ENCODE measurements around the gene SPAG4. TPM values are rescaled to one million over a fixed set of nuclear protein-coding genes. Genes with fewer than 3 reads are reported as not detected.
A peak's percentile ranks its signal among the peaks of the same experiment; 100 is the strongest.

SPAG4 gene
- total RNA-seq, 1 donor, result 5.9 TPM

DNA sequence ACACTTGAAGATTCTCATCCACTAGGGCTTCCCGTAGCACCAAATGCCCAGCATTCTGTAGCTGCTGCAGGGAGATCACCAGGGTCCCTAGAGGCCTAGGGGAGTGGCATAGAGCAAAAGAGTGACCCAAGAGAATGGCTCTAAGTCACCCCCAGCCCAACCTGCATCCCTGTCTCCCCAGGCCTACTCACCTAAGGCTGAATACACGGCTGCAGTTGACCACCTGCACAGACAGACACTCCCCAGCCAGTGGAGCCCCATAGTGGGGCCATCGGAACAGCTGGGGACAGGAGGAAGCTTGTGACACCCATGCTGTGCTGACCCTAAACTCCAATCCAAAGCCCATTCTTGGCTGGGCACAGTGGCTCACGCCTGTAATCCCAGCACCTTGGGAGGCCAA lies 9.5 kb upstream of the SPAG4 start:
- Histone ChIP-seq H3K27me3 (ENCODE audit: insufficient read depth, low read length) (peaks cover 6% of the 10 kb centered on the region), H3K9me3 (ENCODE audit: low read depth, low read length) (no peaks in the 10 kb centered on the region), H3K4me3 (ENCODE audit: low read length) (no peak overlapping the region), H3K4me1 (ENCODE audit: insufficient read depth, low read length) (peaks cover 11% of the 10 kb centered on the region)

DNA sequence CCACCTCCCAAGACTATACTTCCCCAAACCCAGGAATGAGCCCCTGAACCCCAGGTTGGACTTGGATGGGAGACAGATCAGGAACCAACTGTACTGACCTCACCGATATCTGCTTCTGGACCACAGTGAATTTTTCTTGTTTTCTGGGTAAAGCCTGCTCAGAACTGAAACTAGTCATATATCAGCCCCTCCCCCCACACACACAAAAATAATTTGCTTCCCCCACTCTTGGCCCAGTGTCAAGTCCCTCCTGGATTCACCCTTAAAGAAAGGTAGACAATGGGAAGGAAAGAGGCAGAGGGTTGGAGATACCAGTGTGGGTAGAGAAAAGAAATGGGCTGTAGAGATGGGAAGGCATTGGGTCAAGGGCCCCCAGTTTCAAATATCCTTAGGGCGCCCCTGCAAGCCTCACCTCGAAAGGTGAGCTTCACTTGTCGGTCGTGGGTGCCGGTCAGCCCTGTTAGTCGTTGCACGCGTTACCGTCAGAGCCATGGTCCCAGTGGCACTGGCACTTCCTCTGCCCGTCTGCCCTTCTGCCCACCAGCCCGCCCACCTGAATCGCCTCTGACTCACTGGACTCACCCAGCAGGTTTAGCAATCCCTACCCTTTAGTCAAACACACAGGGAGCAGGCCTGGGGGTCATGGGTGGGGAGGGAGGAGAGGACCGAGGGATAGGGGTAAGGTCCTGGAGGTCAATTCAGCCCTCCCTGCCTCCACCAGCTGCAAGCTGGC lies 8.5 kb upstream of the SPAG4 start:
- Histone ChIP-seq H3K4me3 (ENCODE audit: low read length) (no peak overlapping the region), H3K27me3 (ENCODE audit: insufficient read depth, low read length) (peaks cover 4% of the 10 kb centered on the region), H3K4me1 (ENCODE audit: insufficient read depth, low read length) (peaks cover under 1% of the 10 kb centered on the region), H3K9me3 (ENCODE audit: low read depth, low read length) (no peaks in the 10 kb centered on the region)

DNA sequence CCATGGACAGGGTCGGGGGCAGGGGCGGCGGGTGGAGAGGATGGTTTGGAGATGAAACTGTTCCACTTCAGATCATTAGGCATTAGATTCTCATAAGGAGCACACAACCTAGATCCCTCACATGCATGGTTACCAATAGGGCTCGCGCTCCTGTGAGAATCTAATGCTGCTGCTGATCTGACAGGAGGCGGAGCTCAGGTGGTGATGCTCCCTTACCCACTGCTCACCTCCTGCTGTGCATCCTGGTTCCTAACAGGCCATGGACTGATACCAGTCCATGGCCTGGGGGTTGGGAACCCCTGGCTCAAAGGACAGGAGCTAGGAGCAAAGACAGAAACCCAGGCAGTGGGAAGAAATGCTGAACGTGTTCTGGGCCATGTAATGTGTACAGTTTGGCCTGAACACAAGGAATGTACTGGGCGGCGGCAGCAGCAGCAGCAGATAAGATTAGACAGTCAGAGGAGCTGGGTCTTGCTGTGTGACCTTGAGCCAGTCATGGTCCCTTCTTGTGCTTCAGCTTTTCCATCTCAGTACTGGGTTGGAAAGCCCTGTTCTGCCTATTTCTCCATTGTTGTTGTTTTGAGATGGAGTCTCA lies 4.7 kb upstream of the SPAG4 start:
- peaks cover 11% of the 10 kb centered on the region for H3K4me1 ChIP-seq (ENCODE audit: insufficient read depth, low read length)
- no peaks in the 10 kb centered on the region for H3K27me3 ChIP-seq (ENCODE audit: insufficient read depth, low read length)
- H3K9me3 ChIP-seq (ENCODE audit: low read depth, low read length), result no peaks in the 10 kb centered on the region
- H3K4me3 ChIP-seq (ENCODE audit: low read length), result no peak overlapping the region

DNA sequence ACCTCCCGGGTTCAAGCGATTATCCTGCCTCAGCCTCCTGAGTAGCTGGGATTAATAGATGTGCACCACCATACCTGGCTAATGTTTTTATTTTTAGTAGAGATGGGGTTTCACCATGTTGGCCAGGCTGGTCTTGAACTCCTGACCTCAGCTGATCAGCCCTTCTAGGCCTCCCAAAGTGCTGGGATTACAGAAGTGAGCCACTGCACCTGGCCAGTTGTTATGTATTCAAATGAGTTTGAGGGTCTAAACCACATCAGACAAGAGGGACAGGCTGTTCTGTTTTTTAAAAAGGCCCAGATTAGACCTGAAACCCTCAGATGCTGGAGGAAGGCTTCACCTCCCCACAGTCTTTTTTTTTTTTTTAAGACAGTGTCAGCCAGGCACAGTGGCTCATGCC lies 4.1 kb upstream of the SPAG4 start:
- H3K27me3 ChIP-seq (ENCODE audit: insufficient read depth, low read length), result no peaks in the 10 kb centered on the region
- H3K4me3 ChIP-seq (ENCODE audit: low read length), result no peak overlapping the region
- H3K9me3 ChIP-seq (ENCODE audit: low read depth, low read length), result no peaks in the 10 kb centered on the region
- peaks cover 11% of the 10 kb centered on the region for H3K4me1 ChIP-seq (ENCODE audit: insufficient read depth, low read length)

DNA sequence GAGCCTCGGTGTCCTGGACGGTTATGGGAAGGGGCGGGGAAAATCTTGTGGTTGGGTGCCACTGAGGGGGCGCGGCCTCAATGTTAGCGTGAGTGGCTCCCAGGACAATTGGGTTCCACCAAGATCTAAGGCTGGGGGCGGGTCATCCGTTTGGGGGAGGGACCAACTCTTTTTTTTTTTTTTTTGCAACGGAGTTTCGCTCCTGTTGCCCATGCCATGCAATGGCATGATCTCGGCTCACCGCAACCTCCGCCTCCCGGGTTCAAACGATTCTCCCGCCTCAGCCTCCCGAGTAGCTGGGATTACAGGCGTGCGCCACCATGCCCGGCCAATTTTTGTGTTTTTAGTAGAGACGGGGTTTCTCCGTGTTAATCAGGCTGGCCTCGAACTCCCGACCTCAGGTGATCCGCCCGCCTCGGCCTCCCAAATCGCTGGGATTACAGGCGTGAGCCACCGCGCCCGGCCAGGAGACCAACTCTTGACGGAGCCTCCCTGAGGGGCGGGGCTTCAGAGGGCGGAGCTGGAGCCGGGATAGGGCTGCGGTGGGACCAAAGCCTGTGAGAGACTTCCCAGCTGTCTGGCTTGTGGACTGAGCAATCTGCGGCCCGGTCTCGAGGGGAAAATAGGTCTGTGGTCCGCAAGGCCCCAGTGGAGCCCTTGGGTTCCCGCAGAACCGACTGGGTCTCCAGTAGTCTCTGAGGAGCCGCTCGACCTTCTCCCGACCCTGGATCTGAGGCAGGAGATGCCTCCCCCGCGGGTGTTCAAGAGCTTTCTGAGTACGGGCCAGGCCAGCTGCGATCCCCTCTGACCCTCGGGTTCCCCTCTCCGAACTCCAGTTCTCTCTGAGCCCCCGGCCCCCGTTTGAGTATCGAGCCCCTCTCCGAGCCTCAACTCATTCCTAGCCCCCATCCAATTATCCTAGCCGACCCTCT lies 1.1 kb downstream of the SPAG4 start:
- Histone ChIP-seq H3K9me3 (ENCODE audit: low read depth, low read length) (no peaks in the 10 kb centered on the region), H3K27me3 (ENCODE audit: insufficient read depth, low read length) (no peaks in the 10 kb centered on the region), H3K4me3 (ENCODE audit: low read length) (peak overlapping the region; percentile 40), H3K4me1 (ENCODE audit: insufficient read depth, low read length) (peaks cover 47% of the 10 kb centered on the region)

DNA sequence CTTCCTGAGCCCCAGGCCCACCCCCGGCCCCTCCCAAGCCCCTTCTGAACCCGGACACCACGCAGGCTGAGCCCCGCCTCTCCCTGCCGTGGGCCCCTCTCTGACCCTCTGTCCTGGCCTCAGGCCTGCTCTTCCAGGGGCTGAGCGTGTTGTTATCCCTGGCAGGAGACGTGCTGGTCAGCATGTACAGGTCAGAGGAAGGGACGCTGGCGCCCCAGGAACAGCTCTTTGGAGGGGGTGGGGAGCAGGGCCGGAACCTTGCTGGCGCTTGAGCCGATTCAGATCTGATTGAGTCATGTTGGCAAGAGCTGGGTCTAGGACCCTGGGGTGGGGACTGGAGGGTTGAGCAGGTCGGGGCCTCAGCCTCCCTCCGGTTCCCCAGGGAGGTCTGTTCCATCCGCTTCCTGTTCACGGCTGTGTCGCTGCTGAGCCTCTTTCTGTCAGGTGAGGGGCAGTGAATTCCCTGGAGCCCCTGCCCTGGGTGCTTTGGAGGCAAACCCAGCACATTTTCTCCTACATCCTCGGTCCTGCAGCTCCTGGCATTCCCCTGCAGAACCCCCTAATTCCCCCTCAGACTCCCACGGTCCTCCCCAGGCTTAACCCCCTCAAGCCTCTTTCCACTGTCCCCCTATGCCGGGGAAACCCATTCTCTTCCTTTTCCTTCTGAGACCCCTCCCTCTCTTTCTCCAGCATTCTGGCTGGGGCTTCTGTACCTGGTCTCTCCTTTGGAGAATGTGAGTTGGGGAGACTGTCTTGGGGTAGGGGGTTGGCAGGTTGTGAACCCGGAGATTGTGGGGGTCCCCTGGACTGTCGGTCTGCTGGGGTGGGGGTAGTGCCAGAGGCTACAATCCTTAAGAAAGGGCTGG lies 2.0 kb downstream of the SPAG4 start:
- Histone ChIP-seq H3K4me3 (ENCODE audit: low read length) (no peak overlapping the region), H3K4me1 (ENCODE audit: insufficient read depth, low read length) (peaks cover 47% of the 10 kb centered on the region), H3K9me3 (ENCODE audit: low read depth, low read length) (no peaks in the 10 kb centered on the region), H3K27me3 (ENCODE audit: insufficient read depth, low read length) (no peaks in the 10 kb centered on the region)

DNA sequence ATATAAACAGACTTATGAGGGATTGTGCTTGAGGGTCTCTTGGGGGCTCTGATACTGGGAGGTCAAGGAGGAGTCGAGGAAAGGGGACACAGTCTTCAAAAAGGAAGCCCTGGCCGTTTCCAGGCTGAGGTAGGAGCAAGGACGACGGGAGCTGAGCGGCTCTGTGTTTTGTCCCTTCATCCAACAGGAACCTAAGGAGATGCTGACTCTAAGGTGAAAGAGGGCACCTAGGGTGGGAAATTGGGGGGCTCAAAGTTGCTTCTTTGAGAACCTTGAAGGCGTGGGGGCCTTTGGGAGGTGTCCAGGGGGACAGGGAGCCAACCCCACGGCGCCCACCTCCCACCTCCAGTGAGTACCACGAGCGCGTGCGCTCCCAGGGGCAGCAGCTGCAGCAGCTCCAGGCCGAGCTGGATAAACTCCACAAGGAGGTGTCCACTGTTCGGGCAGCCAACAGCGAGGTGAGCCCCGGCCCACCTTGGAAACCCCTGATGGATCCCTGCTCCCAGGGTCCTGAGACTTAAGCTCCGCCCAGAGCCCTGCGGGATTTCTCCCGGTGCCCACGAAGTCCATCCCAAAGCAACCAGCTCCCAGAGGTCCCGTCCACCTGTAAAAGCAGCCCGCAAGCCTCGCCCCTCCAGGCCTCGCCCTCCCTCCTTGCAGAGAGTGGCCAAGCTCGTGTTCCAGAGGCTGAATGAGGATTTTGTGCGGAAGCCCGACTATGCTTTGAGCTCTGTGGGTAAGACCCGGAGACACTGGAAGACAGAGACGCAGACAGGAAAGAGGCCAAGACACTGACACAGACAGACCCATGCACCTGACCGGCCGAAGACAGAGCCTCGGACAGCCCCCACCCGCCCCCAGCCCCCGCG lies 2.9 kb downstream of the SPAG4 start:
- Histone ChIP-seq H3K9me3 (ENCODE audit: low read depth, low read length) (no peaks in the 10 kb centered on the region), H3K4me3 (ENCODE audit: low read length) (no peak overlapping the region), H3K27me3 (ENCODE audit: insufficient read depth, low read length) (no peaks in the 10 kb centered on the region), H3K4me1 (ENCODE audit: insufficient read depth, low read length) (peaks cover 47% of the 10 kb centered on the region)

DNA sequence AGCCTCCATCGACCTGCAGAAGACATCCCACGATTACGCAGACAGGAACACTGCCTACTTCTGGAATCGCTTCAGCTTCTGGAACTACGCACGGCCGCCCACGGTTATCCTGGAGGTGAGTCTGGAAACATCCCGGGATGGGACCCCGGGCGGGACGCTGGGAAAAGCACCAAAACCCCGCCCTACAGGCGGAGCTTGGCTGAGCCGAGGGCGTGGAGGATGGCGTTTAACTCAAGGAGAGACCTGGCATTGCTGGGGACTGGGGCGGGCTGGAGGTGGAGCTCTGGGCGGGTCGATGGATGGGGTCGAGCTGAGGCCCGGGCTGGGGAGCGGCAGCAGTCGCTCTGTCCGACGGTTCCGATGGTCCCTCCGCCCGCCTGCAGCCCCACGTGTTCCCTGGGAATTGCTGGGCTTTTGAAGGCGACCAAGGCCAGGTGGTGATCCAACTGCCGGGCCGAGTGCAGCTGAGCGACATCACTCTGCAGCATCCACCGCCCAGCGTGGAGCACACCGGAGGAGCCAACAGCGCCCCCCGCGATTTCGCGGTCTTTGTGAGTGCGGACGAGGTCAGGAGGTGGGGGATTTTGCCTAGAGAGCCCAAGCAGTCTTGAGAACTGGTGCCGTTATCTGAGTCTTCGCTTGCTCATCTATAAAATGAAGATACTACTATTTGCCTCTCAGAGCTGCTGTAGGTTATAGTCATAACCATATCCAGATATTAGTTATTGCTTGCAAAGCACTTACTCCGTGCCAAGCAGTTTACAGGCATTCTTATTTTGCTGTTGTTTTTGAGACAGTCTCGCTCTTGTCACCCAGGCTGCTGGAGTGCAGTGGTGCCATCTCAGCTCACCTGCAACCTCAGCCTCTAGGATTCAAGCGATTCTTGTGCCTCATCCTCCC lies 3.8 kb downstream of the SPAG4 start:
- Histone ChIP-seq H3K4me3 (ENCODE audit: low read length) (peak overlapping the region; percentile 41), H3K9me3 (ENCODE audit: low read depth, low read length) (no peaks in the 10 kb centered on the region), H3K27me3 (ENCODE audit: insufficient read depth, low read length) (no peaks in the 10 kb centered on the region), H3K4me1 (ENCODE audit: insufficient read depth, low read length) (peaks cover 47% of the 10 kb centered on the region)

DNA sequence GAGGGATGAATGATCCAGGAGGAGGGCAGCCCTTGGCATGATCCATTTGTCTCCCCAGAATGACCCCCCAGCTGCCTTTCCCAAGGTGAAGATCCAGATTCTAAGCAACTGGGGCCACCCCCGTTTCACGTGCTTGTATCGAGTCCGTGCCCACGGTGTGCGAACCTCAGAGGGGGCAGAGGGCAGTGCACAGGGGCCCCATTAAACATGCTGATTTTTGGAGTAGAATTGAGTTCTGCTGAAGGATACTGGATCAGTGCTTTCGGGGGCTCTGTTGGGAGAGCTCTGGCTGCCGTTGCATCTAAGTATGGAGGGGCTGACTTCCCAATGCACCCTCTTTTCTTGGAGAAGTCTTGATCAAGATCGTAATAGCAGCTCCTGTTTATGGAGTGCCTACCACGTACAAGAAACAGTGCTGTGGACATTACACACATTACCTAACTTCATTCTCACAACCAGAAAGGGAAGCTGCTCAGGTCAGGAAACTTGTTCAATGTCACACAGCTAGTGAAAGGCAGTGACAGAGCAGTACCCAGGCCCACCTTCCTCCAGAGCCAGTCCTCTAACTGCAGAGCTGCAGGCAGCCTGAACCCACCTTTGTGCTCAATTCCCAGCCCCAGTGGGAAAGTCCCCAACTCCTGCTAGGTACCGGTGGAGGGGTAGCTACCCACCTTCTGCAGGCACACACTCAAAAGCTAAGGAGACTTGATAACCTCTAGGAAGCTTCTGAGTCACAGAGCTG lies 5.4 kb downstream of the SPAG4 start:
- Histone ChIP-seq H3K4me3 (ENCODE audit: low read length) (no peak overlapping the region), H3K4me1 (ENCODE audit: insufficient read depth, low read length) (peaks cover 36% of the 10 kb centered on the region), H3K27me3 (ENCODE audit: insufficient read depth, low read length) (no peaks in the 10 kb centered on the region), H3K9me3 (ENCODE audit: low read depth, low read length) (no peaks in the 10 kb centered on the region)

DNA sequence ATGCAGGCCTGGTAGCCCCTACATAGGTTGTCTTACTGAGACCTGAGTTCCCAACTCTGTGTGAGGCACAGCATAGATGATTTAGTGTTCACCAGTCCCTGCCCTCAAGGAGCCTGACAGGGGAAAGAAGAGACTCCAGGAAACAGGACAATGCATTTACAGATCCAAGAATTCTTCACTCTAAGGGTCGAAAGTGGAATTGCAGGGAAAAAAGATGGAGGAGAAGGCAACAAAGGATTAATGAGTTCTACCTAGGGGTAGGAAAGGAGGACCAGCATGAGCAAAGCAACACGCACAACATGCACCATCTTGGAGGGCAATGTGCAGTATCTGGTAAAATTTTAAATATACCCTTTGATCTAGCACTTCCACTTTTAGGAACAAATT lies 5.9 kb downstream of the SPAG4 start:
- no peak overlapping the region for H3K4me3 ChIP-seq (ENCODE audit: low read length)
- no peaks in the 10 kb centered on the region for H3K27me3 ChIP-seq (ENCODE audit: insufficient read depth, low read length)
- no peaks in the 10 kb centered on the region for H3K9me3 ChIP-seq (ENCODE audit: low read depth, low read length)
- peaks cover 36% of the 10 kb centered on the region for H3K4me1 ChIP-seq (ENCODE audit: insufficient read depth, low read length)

DNA sequence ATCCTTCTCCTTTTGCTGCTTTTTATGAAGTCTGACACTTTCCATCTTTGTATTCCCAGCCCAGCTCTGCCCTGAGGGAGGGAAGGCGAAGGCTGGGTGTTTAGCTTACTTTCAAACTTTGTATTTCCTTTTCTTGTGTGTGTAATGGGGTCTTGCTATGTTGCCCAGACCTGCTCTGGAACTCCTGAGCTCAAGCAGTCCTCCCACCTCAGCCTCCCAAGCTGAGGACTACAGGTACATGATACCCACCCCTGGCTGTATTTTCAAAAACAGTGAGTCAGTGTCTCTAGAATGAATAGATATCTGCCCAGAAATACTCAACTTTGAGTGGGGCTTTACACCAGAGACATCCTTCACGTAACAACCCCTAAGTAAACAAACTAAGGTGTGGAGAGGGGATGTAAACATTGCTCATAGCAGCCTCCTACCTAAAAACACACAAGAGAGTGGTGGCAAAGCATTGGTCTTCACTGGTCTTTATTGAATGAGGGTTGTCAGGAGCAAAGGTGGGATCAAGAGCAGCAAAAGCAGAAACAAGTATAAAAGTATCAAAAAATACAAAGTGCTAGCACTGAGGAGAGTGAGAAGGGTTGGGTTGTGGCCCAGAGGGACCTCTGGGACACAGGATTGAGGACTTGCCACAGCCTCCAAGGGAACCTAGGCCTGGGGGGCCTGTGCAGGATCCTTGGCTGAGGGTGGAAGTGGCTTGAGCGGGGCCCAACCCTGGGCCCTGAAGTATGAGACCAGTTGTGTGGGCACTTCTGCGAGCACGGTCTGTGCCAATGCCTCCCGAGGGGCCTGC lies 10.2 kb downstream of the SPAG4 start:
- H3K4me3 ChIP-seq (ENCODE audit: low read length), result no peak overlapping the region
- peaks cover 8% of the 10 kb centered on the region for H3K4me1 ChIP-seq (ENCODE audit: insufficient read depth, low read length)
- H3K27me3 ChIP-seq (ENCODE audit: insufficient read depth, low read length), result no peaks in the 10 kb centered on the region
- H3K9me3 ChIP-seq (ENCODE audit: low read depth, low read length), result no peaks in the 10 kb centered on the region

DNA sequence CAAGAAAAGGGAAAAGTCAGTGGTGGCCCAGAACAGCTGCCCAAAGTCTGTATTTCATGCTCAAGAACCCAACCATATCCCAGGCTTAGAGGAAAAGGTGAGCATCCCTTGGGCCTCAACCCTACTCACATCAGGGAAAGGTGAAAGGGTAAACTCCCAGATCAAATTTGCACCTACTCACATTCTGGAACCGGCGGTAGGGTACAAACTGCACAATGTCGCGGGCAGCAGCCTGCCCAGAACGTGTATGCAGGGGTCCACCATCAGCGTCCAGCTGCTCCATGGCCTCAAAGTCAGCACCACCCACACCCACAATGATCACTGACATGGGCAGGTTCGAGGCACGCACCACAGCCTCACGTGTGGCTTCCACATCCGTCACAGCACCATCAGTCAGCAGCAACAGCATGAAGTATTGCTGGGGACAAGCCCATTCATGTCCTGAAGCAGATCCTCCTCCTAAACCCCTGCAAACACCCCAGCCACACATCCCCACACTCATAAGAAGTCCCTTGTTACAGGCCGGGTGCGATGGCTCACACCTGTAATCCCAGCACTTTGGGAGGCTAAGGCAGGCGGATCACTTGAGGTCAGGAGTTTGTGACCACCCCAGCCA lies 10.9 kb downstream of the SPAG4 start:
- H3K27me3 ChIP-seq (ENCODE audit: insufficient read depth, low read length), result no peaks in the 10 kb centered on the region
- no peaks in the 10 kb centered on the region for H3K9me3 ChIP-seq (ENCODE audit: low read depth, low read length)
- H3K4me3 ChIP-seq (ENCODE audit: low read length), result no peak overlapping the region
- peaks cover 8% of the 10 kb centered on the region for H3K4me1 ChIP-seq (ENCODE audit: insufficient read depth, low read length)

Measured in mononuclear cell (primary cell).